Esophagus squamous epithelium (tissue), 4 donors: Measurements from ENCODE around the gene SMOC1.

Experiments
- POLR2A ChIP-seq, 4 donors: fragments of 450-650 bp; IDR thresholded peaks; one replicate each; pipeline ENCODE4 v1.6.1; 2017; ENCODE audit warnings: antibody characterized with exemption in 4 of 4, mild to moderate bottlenecking in 4 of 4, moderate library complexity in 3 of 4
- TF ChIP-seq, protein P1 (sequence below), 6 experiments: fragments of 450-650 bp in 4 of 6; fragments of 200-600 bp in 2 of 6; sonication (generic) in 2 of 6; IDR thresholded peaks; one replicate each; pipeline ENCODE4 v1.5.1; 2016 to 2019; ENCODE audit warnings: antibody characterized with exemption in 6 of 6, mild to moderate bottlenecking in 4 of 6, moderate library complexity in 4 of 6

DNA sequence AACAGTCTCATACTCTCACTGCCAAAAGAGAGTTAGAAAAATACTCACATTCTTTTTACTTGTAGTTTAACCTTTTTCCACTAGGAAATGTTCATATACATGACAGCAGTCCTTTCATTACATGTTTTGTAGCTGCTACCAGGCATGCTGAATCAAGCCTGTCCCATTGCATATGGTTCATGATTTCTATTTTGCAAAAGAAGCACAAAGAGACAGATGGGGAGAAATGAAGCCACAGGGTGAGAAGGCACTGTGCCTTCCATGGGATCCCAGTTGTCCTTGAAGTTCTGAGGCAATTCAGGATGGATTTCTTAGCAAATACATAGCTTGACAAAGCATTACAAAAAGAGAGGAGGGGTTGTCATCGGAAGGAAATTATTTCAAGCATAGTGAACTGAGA lies 89.5 kb downstream of the SMOC1 start:
- TF ChIP-seq, protein P1, sequence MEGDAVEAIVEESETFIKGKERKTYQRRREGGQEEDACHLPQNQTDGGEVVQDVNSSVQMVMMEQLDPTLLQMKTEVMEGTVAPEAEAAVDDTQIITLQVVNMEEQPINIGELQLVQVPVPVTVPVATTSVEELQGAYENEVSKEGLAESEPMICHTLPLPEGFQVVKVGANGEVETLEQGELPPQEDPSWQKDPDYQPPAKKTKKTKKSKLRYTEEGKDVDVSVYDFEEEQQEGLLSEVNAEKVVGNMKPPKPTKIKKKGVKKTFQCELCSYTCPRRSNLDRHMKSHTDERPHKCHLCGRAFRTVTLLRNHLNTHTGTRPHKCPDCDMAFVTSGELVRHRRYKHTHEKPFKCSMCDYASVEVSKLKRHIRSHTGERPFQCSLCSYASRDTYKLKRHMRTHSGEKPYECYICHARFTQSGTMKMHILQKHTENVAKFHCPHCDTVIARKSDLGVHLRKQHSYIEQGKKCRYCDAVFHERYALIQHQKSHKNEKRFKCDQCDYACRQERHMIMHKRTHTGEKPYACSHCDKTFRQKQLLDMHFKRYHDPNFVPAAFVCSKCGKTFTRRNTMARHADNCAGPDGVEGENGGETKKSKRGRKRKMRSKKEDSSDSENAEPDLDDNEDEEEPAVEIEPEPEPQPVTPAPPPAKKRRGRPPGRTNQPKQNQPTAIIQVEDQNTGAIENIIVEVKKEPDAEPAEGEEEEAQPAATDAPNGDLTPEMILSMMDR (IDR thresholded peaks at IDR 0.05) = no peak
- no peak for TF ChIP-seq POLR2A (IDR thresholded peaks at IDR 0.05)
